Adipocyte (in vitro differentiated cells): ENCODE measurements around the gene PIK3C3.

Source experiments
- DNase-seq: peaks from one replicate; pipeline ENCODE4 v3.0.0-alpha.2; 2015; ENCODE audit warnings: low read depth
- H3K27me3 ChIP-seq: replicated peaks from 2 replicates; pipeline ENCODE4 v1.7.0; 2013; ENCODE audit warnings: mild to moderate bottlenecking, low read length, moderate library complexity; ENCODE audit not compliant: control insufficient read depth, insufficient read depth
- H3K36me3 ChIP-seq: 2 replicates; pipeline ENCODE4 v1.7.0; 2013; ENCODE audit warnings: low read length, mild to moderate bottlenecking, moderate library complexity; ENCODE audit not compliant: control insufficient read depth, insufficient read depth, severe bottlenecking
- H3K4me1 ChIP-seq: 2 replicates; pipeline ENCODE4 v1.7.0; 2013; ENCODE audit warnings: mild to moderate bottlenecking, low read length, moderate library complexity; ENCODE audit not compliant: control insufficient read depth, insufficient read depth
- H3K4me3 ChIP-seq: 2 replicates; pipeline ENCODE4 v1.7.0; 2013; ENCODE audit warnings: mild to moderate bottlenecking, low read length, moderate library complexity
- H3K9ac ChIP-seq: 2 replicates; pipeline ENCODE4 v1.7.0; 2013; ENCODE audit warnings: mild to moderate bottlenecking, low read length, moderate library complexity
- H3K9me3 ChIP-seq: 2 replicates; pipeline ENCODE4 v1.7.0; 2013; ENCODE audit warnings: mild to moderate bottlenecking, low read length, moderate library complexity; ENCODE audit not compliant: control insufficient read depth

Gene PIK3C3

GRCh38 chr18:42080340-42080739 lies 125.3 kb downstream of the PIK3C3 start:
- no peaks in the 10 kb centered on the region for H3K27me3 ChIP-seq
- no peak overlapping the region for H3K9ac ChIP-seq
- no peak for DNase-seq
- no peaks in the 10 kb centered on the region for H3K9me3 ChIP-seq
- no peak overlapping the region for H3K4me3 ChIP-seq
- peaks cover 23% of the 10 kb centered on the region for H3K4me1 ChIP-seq
- peaks cover 71% of the 10 kb centered on the region for H3K36me3 ChIP-seq

DNA sequence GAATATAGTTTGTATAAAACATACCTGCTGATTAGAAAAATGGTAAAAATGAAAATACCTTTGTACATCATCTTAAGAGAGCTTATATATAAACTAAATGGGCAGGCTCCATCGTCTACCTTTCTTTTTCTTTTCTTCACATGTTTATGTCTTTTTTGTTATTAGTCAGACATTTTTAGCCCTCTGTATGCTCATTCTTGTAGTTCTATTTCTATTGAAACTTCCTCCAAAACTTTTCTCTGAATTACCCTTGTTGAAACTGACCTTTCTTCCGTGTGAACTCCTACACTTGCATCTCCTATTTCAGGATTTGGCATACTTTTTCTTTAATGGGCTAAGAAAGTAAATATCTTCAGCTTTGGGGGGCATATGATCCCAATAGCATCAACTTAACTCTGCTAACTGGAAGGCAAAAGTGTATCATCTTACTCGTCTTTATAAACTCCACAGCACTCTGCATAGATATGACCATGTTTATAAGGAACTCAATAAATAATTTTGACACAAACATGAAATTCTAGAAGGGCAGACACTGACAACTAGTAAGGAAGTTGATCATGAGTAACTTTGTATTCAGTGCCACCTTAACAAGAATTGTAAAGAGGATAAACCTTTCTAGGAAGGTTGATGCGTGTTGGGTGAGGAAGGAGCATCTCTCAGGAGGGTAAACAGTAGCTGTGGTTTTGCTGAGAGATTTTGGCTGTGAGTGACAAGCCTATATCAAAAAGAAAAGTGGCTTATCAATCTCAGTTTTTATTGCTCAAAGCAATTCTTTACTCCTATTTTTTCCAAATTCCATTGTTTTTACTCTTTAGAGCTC lies 127.6 kb downstream of the PIK3C3 start:
- Histone ChIP-seq H3K4me3 (no peak overlapping the region), H3K4me1 (peaks cover 26% of the 10 kb centered on the region), H3K36me3 (peaks cover 53% of the 10 kb centered on the region), H3K9ac (no peak overlapping the region), H3K27me3 (no peaks in the 10 kb centered on the region), H3K9me3 (no peaks in the 10 kb centered on the region)
- no peak for DNase-seq

DNA sequence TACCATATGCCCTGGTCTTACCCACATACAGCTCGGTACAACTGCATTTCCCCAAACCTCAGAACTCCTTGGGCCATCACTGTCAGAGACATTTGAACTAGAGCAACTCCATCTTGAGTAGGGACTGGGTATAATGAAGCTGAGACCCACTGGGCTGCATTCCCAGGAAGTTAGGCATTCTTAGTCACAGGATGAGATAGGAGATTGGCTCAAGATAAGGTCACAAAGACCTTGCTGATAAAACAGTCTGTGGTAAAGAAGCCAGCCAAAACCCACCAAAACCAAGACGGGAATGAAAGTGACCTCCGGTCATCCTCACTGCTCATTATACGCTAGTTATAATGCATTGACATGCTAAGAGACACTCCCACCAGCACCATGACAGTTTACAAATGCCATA lies 131.3 kb downstream of the PIK3C3 start:
- H3K4me1 ChIP-seq = peaks cover 2% of the 10 kb centered on the region
- H3K9me3 ChIP-seq = no peaks in the 10 kb centered on the region
- H3K4me3 ChIP-seq = no peak overlapping the region
- H3K36me3 ChIP-seq = peaks cover 33% of the 10 kb centered on the region
- no peak overlapping the region for H3K9ac ChIP-seq
- H3K27me3 ChIP-seq = no peaks in the 10 kb centered on the region
- no peak for DNase-seq

GRCh38 chr18:42087235-42087634 lies 132.2 kb downstream of the PIK3C3 start:
- H3K9me3 ChIP-seq = no peaks in the 10 kb centered on the region
- no peaks in the 10 kb centered on the region for H3K27me3 ChIP-seq
- H3K9ac ChIP-seq = no peak overlapping the region
- DNase-seq = no peak
- H3K4me3 ChIP-seq = no peak overlapping the region
- H3K4me1 ChIP-seq = peaks cover 2% of the 10 kb centered on the region
- H3K36me3 ChIP-seq = peaks cover 23% of the 10 kb centered on the region

GRCh38 chr18:42087876-42088275 lies 132.8 kb downstream of the PIK3C3 start:
- H3K4me3 ChIP-seq = no peak overlapping the region
- H3K27me3 ChIP-seq = no peaks in the 10 kb centered on the region
- no peak for DNase-seq
- H3K9me3 ChIP-seq = no peaks in the 10 kb centered on the region
- H3K9ac ChIP-seq = no peak overlapping the region
- H3K4me1 ChIP-seq = peaks cover 9% of the 10 kb centered on the region
- H3K36me3 ChIP-seq = peaks cover 17% of the 10 kb centered on the region

GRCh38 chr18:42092848-42093247 lies 137.8 kb downstream of the PIK3C3 start:
- H3K9ac ChIP-seq = no peak overlapping the region
- no peaks in the 10 kb centered on the region for H3K9me3 ChIP-seq
- no peak for DNase-seq
- no peak overlapping the region for H3K4me3 ChIP-seq
- H3K27me3 ChIP-seq = no peaks in the 10 kb centered on the region
- H3K36me3 ChIP-seq = no peaks in the 10 kb centered on the region
- H3K4me1 ChIP-seq = peaks cover 16% of the 10 kb centered on the region

DNA sequence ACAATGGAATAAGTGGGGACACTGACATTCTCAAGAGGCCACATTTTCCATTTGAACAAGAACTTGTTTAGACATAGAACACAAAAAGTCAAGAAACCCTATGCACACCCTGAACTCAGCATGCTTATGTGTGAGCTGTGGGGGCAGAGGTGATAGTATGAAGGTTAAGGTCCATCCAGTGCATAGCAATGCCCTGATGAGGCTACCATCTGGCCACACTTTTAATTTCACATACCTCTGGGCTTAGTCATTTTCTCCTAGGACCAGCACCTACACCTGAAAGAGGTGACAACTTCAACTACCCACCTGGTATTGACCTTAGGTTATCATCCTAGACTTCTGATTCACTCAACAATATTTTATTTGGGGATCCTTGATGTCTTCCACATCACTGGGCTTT lies 139.8 kb downstream of the PIK3C3 start:
- no peaks in the 10 kb centered on the region for H3K27me3 ChIP-seq
- H3K4me1 ChIP-seq = peaks cover 16% of the 10 kb centered on the region
- no peak for DNase-seq
- no peak overlapping the region for H3K4me3 ChIP-seq
- H3K36me3 ChIP-seq = no peaks in the 10 kb centered on the region
- no peak overlapping the region for H3K9ac ChIP-seq
- no peaks in the 10 kb centered on the region for H3K9me3 ChIP-seq

DNA sequence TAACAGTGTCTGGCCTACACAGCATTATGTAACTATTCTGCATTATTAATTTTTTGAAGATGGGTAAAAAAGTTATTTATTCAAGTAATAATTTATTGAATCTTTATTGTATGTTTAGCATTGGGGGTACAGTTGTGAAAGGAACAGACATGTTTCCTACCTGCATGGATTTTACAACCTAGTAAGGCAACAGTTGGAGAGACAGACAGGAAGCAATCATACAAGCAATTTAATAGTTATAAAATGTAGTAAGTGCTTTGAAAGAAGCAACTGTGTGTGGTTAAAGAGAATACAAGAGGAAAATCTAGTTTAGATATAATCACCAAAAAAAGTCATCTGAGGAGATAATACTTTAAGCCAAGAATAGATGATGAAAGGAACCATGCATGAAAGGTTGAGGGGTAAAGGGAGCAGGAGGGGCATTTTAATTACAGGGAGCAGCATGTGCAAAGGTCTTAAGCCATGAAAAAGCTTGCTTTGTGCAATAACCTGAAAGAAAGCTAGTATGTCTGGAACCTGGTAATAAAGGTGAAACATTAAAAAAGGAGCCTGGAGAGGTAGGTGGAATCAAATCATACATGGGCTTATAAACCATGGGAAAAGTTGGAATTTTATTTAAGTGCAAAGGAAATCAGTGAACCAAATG lies 140.8 kb downstream of the PIK3C3 start:
- no peak for DNase-seq
- Histone ChIP-seq H3K9me3 (no peaks in the 10 kb centered on the region), H3K9ac (no peak overlapping the region), H3K27me3 (no peaks in the 10 kb centered on the region), H3K4me3 (no peak overlapping the region), H3K4me1 (peaks cover 16% of the 10 kb centered on the region), H3K36me3 (no peaks in the 10 kb centered on the region)

DNA sequence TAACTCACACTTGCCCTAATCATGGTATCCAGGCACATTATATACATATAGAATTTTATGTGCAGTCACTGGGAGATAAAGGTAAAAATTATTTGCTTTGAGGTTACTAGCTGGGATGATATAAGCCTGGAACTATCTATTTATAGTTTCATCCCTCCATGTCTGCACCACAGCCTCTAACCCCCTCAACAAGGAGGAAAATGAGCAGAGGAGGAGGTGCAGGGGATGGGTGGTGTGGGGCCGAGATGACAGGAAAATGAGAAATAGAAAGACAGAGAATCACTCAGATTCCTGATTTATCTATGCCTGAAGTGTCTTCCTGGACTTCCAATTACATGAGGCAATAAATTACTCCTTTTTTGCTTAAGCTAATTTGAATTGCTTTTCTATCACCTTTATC lies 145.2 kb downstream of the PIK3C3 start:
- DNase-seq = no peak
- H3K9ac ChIP-seq = no peak overlapping the region
- no peaks in the 10 kb centered on the region for H3K36me3 ChIP-seq

DNA sequence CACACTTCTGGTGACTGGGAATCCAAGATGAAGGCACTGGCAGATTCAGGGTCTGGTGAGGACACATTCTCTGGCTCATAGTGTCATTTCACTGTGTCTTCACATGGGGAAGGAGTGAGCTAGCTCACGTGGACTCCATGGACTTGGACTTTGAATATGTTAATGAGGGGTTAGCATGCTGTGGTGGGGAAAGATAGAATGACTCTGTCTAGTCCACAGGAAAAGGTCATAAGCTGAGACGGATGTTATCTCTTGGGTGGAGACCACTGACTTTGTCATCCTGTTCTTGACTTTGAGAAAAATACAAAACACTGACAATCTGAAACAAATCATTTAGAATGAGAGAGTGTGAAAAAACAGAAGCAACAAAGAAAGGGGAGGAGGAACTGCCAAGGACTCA lies 145.9 kb downstream of the PIK3C3 start:
- no peak for DNase-seq
- Histone ChIP-seq H3K4me1 (no peaks in the 10 kb centered on the region), H3K36me3 (no peaks in the 10 kb centered on the region), H3K27me3 (no peaks in the 10 kb centered on the region), H3K9ac (no peak overlapping the region), H3K9me3 (no peaks in the 10 kb centered on the region), H3K4me3 (no peak overlapping the region)

More for the DNA sequence above, 145.2 kb downstream of the PIK3C3 start:
- Histone ChIP-seq H3K27me3 (no peaks in the 10 kb centered on the region), H3K4me1 (no peaks in the 10 kb centered on the region), H3K4me3 (no peak overlapping the region), H3K9me3 (no peaks in the 10 kb centered on the region)

DNA sequence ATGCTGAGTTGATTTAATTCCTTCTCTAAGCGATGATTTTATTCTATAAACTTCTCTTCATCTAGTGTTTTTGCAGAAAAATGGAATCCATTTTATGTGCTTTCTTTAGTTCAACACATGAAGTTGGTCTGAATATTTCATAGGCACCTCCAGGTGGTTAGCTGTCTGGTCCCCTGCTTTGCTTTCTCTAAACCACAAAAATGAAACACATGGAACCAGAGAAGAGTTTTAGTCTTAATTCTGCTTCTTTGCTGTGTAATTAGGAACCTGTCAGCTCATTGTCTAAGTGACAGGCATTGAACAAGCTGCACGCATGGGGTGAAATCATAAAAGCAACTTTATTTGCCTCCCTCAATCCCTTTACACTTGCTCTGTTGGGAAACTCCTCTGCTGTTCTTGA lies 150.4 kb downstream of the PIK3C3 start:
- H3K27me3 ChIP-seq = no peaks in the 10 kb centered on the region
- H3K4me3 ChIP-seq = no peak overlapping the region
- H3K36me3 ChIP-seq = no peaks in the 10 kb centered on the region
- H3K4me1 ChIP-seq = no peaks in the 10 kb centered on the region
- no peaks in the 10 kb centered on the region for H3K9me3 ChIP-seq
- DNase-seq = no peak
- H3K9ac ChIP-seq = no peak overlapping the region
